Measurements from ENCODE around the gene SKP1.

GRCh38 chr5:134122530-134122929 lies 54.2 kb downstream of the SKP1 start:
- TF ChIP-seq POLR2AphosphoS5 (IDR thresholded peaks at IDR 0.05; ENCODE audit: low read depth, low read length) (no peak), POLR2A (IDR thresholded peaks at IDR 0.05; ENCODE audit: low read depth, low read length) (no peak), TAF1 (IDR thresholded peaks at IDR 0.05; ENCODE audit: borderline replicate concordance, low read depth, low read length) (no peak)
